GM19328 (cell line): ENCODE measurements around the gene MEF2C.

Experiments used
- ATAC-seq: cut with Tn5 transposase; IDR thresholded peaks from one replicate; pipeline ENCODE4 v1.9.1; 2021; ENCODE audit warnings: mild to moderate bottlenecking, moderate library complexity; ENCODE audit not compliant: unreplicated experiment

Gene MEF2C

DNA sequence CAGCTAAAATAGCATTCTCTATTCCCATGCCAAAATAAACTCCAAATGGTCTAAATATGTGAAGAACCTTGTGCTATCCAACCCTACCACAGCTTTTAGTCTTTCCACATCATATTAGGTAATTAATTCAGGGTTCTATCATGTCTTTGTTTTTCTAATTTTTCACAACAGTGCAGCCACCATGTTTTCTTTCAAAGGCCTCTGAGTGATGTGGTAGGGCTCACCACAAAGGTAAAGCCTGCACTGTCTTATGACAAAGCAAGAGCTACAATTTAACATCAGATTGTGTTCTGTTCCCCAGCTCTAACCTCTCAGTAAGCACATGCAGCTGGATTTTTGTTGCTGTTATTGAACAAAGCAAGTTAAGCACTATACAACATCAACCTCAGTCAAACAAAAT lies 52.4 kb downstream of the MEF2C start:
- ATAC-seq, result no peak

DNA sequence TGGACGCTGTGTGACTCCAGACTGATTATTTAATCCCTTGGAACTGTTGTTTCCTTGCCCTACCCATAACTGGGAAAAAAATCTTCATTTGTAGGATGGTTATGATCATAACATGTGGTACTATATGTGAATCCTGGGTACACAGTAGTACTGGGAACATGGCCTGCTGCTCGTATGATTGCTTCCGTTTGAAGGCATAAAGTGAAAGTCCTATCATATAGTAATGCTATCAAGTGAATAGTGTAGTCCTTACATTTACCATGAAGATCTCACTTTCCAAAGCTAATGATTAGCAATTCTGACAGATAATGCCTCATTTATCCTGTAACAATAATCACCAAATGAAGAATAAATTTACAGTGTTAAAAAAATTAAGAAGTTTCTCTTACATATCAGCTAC lies 53.2 kb downstream of the MEF2C start:
- ATAC-seq, result no peak

DNA sequence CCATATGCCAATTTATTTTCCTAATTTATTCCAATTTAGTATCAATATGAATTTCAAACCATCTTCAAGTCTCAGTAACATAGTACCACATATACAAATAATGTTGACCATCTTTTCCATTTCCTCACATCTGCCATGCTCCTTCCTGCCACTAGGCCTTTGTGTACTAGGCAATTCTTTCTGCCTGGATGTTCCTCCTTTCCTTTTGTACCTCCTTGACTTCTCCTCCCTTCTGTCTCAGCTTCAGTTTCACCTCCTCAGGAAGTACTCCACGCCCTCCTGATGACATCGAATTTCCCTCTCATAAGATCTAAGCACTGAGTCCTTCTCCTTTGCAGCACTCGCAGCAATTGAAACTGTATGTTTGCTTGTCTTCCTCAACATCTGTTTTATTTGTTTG lies 53.9 kb downstream of the MEF2C start:
- ATAC-seq, result no peak

GRCh38 chr5:88827997-88828396 lies 55.0 kb downstream of the MEF2C start:
- no peak for ATAC-seq

DNA sequence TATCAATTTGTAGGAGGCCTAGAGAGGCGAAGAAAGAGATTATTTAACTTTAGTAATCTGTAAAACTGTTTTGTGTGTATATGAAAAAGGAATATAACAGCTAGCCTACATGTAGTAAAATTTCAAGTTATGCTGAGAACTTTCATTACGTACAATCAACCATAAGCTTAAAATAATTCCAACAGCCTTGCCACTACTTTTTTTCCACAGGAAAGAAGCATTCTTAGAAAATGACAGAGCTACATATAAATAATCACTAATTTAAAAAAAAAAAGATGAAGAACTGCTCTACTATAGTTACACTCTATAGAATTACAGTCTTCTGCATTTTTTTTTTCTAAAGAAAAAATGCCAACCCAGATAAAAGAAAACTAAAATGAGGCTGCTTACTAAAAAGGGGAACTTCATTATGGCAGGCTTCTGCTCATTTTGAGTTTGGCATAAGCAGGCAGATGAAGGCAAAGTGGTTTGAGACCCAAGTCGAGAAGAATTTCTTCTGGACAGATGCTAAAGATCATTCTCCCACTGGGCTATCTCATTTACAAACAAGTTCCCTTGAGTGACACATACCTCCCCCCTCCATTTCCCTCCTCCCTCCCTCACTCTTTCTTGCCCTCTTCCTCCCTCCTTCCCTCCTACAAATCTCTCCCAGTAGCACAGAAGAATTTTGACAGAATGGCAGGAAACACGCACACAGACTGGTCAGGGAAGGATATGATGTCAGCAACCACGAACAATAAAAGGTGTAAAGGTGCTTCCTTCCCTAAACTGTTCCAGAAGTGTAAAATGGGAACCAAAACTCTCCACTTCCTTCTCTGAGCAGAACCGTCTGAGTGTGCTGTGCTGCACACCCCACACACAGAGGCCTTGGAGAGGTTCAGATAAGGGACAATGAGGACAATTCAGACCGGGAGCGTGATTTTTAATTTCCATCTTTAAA lies 56.1 kb downstream of the MEF2C start:
- ATAC-seq, result peak; percentile 56

GRCh38 chr5:88825584-88826315 lies 57.2 kb downstream of the MEF2C start:
- no peak for ATAC-seq

GRCh38 chr5:88824892-88825583 lies 57.9 kb downstream of the MEF2C start:
- no peak for ATAC-seq

DNA sequence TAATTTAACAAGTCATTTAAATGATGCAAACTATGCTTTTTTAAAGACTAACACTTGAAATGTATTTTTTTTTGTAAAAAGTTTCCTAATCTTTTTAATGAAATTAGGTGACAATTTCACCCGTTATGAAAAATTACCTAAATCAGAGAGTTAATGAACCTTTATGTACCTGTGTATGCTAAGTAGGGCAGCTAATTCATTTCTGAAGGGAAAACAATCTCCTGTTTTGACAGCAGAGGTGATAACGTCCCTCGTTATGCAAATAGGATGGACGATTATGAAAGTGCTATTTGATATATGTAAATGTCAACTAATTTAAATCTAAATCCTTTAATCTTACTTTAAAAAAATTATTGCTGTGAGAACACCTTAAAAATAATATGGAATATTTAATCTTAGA lies 58.8 kb downstream of the MEF2C start:
- no peak for ATAC-seq

DNA sequence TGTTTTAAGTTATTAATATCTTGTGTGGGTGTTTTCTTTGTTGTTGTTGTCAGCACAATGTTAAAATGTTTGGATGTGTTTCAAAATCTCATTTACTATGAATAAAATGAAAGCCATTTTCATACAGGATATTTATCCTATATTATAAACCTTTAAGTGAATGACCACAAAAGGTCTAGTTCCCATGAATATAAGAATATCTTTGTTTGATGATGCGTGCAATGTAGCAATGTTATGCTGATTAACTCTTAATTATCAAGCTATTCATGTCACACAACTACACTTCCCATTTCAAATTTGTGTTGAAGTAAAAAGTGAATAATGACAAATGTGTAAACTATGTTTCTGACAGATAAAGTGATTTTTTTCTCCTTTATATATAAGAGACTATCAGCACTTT lies 59.8 kb downstream of the MEF2C start:
- ATAC-seq, result no peak

DNA sequence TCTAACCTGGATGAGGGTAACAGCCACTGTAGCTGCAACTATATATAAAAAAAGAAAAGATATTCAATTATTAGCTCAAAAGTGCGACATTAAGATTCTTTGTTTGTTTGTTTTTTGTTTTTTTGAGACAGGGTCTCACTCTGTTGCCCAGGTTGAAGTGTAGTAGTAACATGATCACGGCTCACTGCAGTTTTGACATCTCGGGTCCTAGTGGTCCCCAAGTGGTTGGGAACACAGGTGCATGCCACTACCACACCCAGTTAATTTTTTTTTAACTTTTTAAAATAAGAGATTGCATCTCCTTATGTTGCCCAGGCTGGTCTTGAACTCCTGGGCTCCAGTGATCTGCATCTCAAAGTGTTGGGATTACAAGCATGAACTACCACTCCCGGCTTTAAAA lies 61.8 kb downstream of the MEF2C start:
- no peak for ATAC-seq

- no peak for ATAC-seq
Measured at GRCh38 chr5:88820581-88820980, 62.4 kb downstream of the MEF2C start.

DNA sequence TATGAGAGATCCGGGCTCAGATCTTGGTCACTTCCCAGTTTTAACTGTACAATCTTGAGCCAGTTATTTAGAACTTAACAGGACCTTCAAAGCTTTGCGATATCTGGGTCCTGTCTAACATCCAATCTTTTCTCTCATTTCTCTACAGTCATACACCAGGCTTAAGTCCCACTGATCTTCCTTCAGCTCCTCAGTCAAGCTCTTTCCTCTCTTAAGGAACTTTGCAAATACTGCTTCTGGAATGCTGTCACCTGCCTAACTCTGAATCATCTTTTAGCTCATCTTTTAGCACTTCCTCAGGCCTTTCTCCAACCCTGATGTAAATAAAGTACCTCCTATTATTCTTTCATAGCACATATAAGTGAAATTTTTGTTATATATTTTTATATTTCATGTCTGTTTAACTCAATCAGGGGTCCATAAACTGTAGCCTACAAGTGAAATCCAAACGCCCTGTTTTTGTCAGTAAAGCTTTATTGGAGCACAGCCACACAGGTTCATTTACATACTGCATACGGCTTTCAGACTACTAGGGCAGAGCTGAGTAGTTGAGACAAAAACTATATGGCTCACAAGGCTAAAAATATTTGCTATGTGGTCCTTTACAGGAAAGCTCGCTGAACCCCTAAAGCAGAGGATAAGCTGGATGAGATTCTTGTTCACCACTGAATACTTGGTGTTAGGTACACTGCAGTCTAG lies 63.5 kb downstream of the MEF2C start:
- no peak for ATAC-seq

DNA sequence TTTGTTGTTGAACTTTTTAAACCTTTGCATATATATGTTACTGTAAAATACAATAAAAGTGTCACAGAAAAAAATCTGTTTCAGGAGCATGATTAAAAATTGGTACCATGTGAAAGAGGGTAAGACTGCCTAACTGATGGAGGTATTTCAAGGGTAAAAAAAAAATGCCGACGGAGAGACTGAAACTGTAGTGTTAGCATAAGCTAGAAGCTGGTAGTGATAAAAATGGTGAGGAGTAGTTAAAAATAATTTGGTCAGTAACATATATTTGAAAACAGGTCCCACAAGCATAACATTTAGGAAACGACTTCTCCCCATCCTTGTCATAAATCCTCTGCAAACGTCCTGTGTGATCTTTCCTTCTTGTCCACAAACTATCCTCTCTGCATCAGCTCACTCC lies 64.7 kb downstream of the MEF2C start:
- no peak for ATAC-seq

- ATAC-seq, result no peak
Measured at GRCh38 chr5:88816195-88816594, 66.8 kb downstream of the MEF2C start.

GRCh38 chr5:88815050-88815789 lies 67.8 kb downstream of the MEF2C start:
- no peak for ATAC-seq

DNA sequence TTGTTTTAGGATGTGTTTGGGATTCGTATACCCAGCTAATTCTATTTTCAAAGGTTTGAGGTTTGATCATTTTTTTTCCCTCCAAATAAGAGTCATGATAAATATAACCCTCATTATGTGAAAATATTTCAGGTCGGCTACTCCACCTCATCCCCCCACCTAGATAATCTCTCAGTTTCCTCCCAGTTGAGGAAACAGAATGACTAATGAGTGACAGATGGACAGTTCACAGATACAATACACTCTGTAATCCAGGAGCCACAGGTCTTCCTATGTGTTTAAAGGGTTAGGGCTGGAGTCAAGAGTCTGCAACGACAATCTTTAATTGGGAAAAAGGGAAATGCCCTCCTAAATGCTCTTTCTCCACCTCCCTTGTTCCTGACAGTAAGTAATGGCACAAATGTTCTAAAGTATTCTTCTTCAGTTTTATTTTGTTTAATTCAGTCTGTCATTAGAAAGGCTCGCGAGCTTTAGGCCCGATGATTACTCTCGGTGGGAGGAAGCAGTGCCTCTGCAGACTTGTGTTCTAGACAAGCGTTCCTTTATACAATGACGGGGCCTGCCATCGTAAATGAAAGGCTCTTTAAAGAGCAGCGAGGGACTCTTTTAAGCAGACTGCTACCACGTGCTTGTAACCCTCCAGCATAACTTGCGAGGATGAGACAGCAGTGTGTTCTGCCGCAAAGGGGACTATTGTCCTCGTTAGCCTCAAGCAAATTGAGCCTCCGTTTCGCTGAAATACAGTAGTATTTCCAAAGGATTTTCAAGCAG lies 69.0 kb downstream of the MEF2C start:
- no peak for ATAC-seq

DNA sequence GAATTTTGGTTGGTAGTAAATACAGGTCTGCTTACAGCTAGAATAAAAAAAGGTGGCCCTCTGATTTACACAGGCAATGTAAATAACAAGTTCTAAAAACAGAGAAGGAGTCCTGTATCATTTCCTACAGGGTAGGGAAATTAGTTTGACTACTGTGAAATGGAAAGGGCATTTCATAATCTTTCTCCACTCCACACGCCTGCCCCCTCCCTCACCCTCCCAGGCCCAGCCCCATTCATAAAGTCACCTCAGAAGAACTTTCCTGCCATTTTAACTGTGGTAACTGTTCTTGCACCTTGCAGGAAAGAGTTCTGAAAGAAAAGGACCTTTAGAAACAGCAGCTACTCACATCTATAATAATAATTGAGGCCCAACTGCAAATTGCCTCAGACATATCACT lies 69.7 kb downstream of the MEF2C start:
- no peak for ATAC-seq

DNA sequence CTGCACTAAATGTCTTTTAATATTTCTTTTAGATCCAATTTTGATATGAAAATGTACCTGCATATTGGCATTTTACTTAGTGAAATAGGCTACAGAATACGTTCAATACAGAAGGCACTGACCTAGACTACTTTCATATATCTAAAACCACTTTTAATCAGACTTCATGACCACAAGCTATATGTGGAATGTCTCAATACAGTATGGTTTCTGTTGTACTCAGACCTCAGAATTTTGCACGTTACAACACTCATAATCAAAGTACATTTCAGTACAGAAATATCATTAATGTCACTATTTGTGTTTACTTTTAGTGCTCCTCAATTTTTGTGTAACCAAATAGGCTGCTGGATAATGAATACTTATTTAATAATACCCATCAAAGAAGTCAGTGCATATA lies 74.8 kb downstream of the MEF2C start:
- ATAC-seq, result peak; percentile 59

GRCh38 chr5:88807327-88807726 lies 75.7 kb downstream of the MEF2C start:
- no peak for ATAC-seq

- ATAC-seq, result no peak
Measured at GRCh38 chr5:88806338-88806737, 76.6 kb downstream of the MEF2C start.
